Spleen (tissue), 7 donors: ENCODE data around the gene DECR2.

Experiments used
- POLR2A ChIP-seq, 3 donors: fragments of 450-650 bp; IDR thresholded peaks; one replicate each; pipeline ENCODE4 v1.5.1; 2017; ENCODE audit warnings: antibody characterized with exemption in 3 of 3, mild to moderate bottlenecking in 1 of 3
- POLR2AphosphoS5 ChIP-seq, 3 donors: sonication (generic); formaldehyde crosslinking; IDR thresholded peaks; one replicate each; pipeline ENCODE4 v1.5.1; 2017; ENCODE audit warnings: antibody characterized with exemption in 3 of 3
- TF ChIP-seq, protein P1 (sequence below), 11 experiments: fragments of 200-600 bp in 7 of 11; fragments of 450-650 bp in 4 of 11; sonication (generic) in 4 of 11; IDR thresholded peaks in 8 of 11; conservative IDR thresholded peaks in 3 of 11; 1 replicate in 7 of 11; 2 replicates in 4 of 11; pipeline versions ENCODE4 v1.4.0 to v1.8.0; 2016 to 2021; ENCODE audit warnings: antibody characterized with exemption in 11 of 11, inconsistent platforms in 4 of 11, mild to moderate bottlenecking in 1 of 11
- donor health status: DM: no; HTN: no; CAD: no; lungs with moderate emphysema.
- donor health status: DM: no; HTN: no; CAD: no.
- donor health status: DM: no; HTN: no; CAD: no.

- TF ChIP-seq, protein P1, sequence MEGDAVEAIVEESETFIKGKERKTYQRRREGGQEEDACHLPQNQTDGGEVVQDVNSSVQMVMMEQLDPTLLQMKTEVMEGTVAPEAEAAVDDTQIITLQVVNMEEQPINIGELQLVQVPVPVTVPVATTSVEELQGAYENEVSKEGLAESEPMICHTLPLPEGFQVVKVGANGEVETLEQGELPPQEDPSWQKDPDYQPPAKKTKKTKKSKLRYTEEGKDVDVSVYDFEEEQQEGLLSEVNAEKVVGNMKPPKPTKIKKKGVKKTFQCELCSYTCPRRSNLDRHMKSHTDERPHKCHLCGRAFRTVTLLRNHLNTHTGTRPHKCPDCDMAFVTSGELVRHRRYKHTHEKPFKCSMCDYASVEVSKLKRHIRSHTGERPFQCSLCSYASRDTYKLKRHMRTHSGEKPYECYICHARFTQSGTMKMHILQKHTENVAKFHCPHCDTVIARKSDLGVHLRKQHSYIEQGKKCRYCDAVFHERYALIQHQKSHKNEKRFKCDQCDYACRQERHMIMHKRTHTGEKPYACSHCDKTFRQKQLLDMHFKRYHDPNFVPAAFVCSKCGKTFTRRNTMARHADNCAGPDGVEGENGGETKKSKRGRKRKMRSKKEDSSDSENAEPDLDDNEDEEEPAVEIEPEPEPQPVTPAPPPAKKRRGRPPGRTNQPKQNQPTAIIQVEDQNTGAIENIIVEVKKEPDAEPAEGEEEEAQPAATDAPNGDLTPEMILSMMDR (IDR thresholded peaks at IDR 0.05 in 8 of 11, conservative IDR thresholded peaks at IDR 0.05 in 3 of 11) = no peak
- TF ChIP-seq POLR2A (IDR thresholded peaks at IDR 0.05) (no peak), POLR2AphosphoS5 (IDR thresholded peaks at IDR 0.05) (no peak)
These were observed 38.4 kb upstream of the DECR2 start for GRCh38 chr16:363110-363765.
